Lower leg skin (tissue), 3 donors: Measurements from ENCODE around the gene MBD3L1.

Experiments used
- POLR2A ChIP-seq, 2 donors: fragments of 450-650 bp; IDR thresholded peaks; one replicate each; pipeline ENCODE4 v1.6.1; 2016 to 2017; ENCODE audit warnings: antibody characterized with exemption in 2 of 2, mild to moderate bottlenecking in 1 of 2, moderate library complexity in 1 of 2
- TF ChIP-seq, protein P1 (sequence below), 3 donors: fragments of 450-650 bp; IDR thresholded peaks; one replicate each; pipeline ENCODE4 v1.5.1; 2016; ENCODE audit warnings: antibody characterized with exemption in 3 of 3, mild to moderate bottlenecking in 3 of 3, moderate library complexity in 2 of 3

DNA sequence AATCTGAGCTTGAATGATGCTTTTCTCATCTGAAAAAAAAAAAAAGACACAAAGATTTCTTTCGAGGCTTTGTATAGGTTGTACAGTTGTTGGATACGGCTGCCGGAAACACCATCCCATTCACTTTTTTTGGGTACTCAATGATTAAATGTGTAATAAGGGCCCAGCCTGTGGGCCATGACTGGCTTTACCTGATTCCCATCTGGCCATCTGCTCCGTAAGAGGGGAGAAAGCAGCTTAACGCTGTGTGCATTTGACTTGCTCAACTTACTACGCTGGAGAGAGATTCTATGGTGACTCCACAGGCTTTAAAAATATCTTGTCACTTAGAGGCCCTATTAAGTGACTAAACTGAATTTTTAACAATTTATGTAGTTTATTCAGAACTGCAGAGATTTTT lies 804 bp upstream of the MBD3L1 start:
- TF ChIP-seq, protein P1, sequence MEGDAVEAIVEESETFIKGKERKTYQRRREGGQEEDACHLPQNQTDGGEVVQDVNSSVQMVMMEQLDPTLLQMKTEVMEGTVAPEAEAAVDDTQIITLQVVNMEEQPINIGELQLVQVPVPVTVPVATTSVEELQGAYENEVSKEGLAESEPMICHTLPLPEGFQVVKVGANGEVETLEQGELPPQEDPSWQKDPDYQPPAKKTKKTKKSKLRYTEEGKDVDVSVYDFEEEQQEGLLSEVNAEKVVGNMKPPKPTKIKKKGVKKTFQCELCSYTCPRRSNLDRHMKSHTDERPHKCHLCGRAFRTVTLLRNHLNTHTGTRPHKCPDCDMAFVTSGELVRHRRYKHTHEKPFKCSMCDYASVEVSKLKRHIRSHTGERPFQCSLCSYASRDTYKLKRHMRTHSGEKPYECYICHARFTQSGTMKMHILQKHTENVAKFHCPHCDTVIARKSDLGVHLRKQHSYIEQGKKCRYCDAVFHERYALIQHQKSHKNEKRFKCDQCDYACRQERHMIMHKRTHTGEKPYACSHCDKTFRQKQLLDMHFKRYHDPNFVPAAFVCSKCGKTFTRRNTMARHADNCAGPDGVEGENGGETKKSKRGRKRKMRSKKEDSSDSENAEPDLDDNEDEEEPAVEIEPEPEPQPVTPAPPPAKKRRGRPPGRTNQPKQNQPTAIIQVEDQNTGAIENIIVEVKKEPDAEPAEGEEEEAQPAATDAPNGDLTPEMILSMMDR (IDR thresholded peaks at IDR 0.05), result no peak
- no peak for TF ChIP-seq POLR2A (IDR thresholded peaks at IDR 0.05)
